A549 (cell line): ENCODE results near the gene DUSP10. TPM values are rescaled to one million over a fixed set of nuclear protein-coding genes. Genes with fewer than 3 reads are reported as not detected.

Experiments
- ATAC-seq, 2 experiments: fragments of 200-7000 bp in 1 of 2; fragments of >200 bp in 1 of 2; cut with Nextera tagmentation in 1 of 2; cut with Tn5 transposase in 1 of 2; 3 replicates each; pipeline versions ENCODE4 v1.8.0 to v1.9.1; 2018 to 2020; ENCODE audit warnings: mild to moderate bottlenecking in 1 of 2, moderate library complexity in 1 of 2
- CTCF ChIA-PET: fragments of 300-600 bp; sonication (Branson Sonifier 250); formaldehyde crosslinking; extraction: SDS; loops from one replicate; lab custom pipeline; 2021; ENCODE audit warnings: antibody characterized with exemption, inconsistent platforms; lab: Yijun Ruan, JAX
- POLR2A ChIA-PET: fragments of 350-600 bp; formaldehyde crosslinking; extraction: SDS; loops from one replicate; lab custom pipeline; 2021; ENCODE audit warnings: antibody characterized with exemption, inconsistent platforms; lab: Yijun Ruan, JAX
- DNase-seq, 2 experiments: peaks; one replicate each; pipeline versions ENCODE4 v3.0.0 to v3.0.0-alpha.2; 2011 to 2016; ENCODE audit warnings: low read depth in 1 of 2, low spot score in 1 of 2
- FAIRE-seq: peaks from 2 replicates; lab custom pipeline; 2011; peaks lifted over from hg19 to GRCh38; lab: Jason Lieb, UNC
- H3K27ac ChIP-seq, 2 experiments: fragments of >200 bp; sonication (Bioruptor Twin); formaldehyde crosslinking; 3 replicates each; pipeline ENCODE4 v1.5.1; 2016 to 2017
- H3K4me1 ChIP-seq: fragments of >200 bp; sonication (Bioruptor Twin); formaldehyde crosslinking; 3 replicates; pipeline ENCODE4 v1.6.1; 2016
- H3K4me2 ChIP-seq: fragments of >200 bp; sonication (Bioruptor Twin); formaldehyde crosslinking; 3 replicates; pipeline ENCODE4 v1.6.1; 2016
- H3K4me3 ChIP-seq: fragments of >200 bp; sonication (Bioruptor Twin); formaldehyde crosslinking; 3 replicates; pipeline ENCODE4 v1.5.1; 2016
- H3K9me3 ChIP-seq: fragments of >200 bp; sonication (Bioruptor Twin); formaldehyde crosslinking; 3 replicates; pipeline ENCODE4 v1.6.1; 2016
- ATOH8 ChIP-seq: fragments of 250-450 bp; sonication (Bioruptor Pico); IDR thresholded peaks from 2 replicates; pipeline ENCODE4 v1.5.0; 2020; ENCODE audit warnings: low read depth, mild to moderate bottlenecking, moderate library complexity
- BCL3 ChIP-seq: fragments of >200 bp; sonication (Bioruptor Twin); formaldehyde crosslinking; IDR thresholded peaks from 3 replicates; pipeline ENCODE4 v1.6.1; 2016
- CBX8 ChIP-seq: fragments of 200-600 bp; sonication (generic); IDR thresholded peaks from 2 replicates; pipeline ENCODE4 v1.6.1; 2016
- CHD2 ChIP-seq: fragments of 150-350 bp; IDR thresholded peaks from 2 replicates; pipeline ENCODE4 v1.6.1; 2014; ENCODE audit warnings: low read length; ENCODE audit not compliant: partially characterized antibody
- CHD4 ChIP-seq: fragments of 200-600 bp; sonication (generic); IDR thresholded peaks from 2 replicates; pipeline ENCODE4 v1.6.1; 2016; ENCODE audit warnings: antibody characterized with exemption, mild to moderate bottlenecking, borderline replicate concordance
- CTCF ChIP-seq: fragments of >200 bp; sonication (Bioruptor Twin); formaldehyde crosslinking; IDR thresholded peaks from 3 replicates; pipeline ENCODE4 v1.5.1; 2016
- FOSL2 ChIP-seq, 2 experiments: fragments of 450-650 bp in 1 of 2; fragments of >200 bp in 1 of 2; sonication (Bioruptor Twin) in 1 of 2; formaldehyde crosslinking; IDR thresholded peaks; 2 replicates each; pipeline versions ENCODE4 v1.5.0 to v1.6.1; 2016 to 2020; ENCODE audit warnings: mild to moderate bottlenecking in 1 of 2, moderate library complexity in 1 of 2
- JUNB ChIP-seq: fragments of >200 bp; sonication (Bioruptor Twin); formaldehyde crosslinking; IDR thresholded peaks from 2 replicates; pipeline ENCODE4 v1.6.1; 2016
- KDM5A ChIP-seq: fragments of 200-600 bp; sonication (generic); IDR thresholded peaks from 2 replicates; pipeline ENCODE4 v1.6.1; 2016; ENCODE audit warnings: antibody characterized with exemption, mild to moderate bottlenecking
- MAFK ChIP-seq: fragments of 450-650 bp; IDR thresholded peaks from 2 replicates; pipeline ENCODE4 v1.6.1; 2014; ENCODE audit not compliant: partially characterized antibody
- MAX ChIP-seq: IDR thresholded peaks from 2 replicates; pipeline ENCODE4 v1.6.1; 2012
- MYC ChIP-seq: IDR thresholded peaks from 2 replicates; pipeline ENCODE4 v1.6.1; 2012; ENCODE audit warnings: mild to moderate bottlenecking, inconsistent platforms, low read length, improper control_type of control experiment, borderline replicate concordance
- POLR2A ChIP-seq: IDR thresholded peaks from 2 replicates; pipeline ENCODE4 v1.6.1; 2012; ENCODE audit warnings: mild to moderate bottlenecking, low read length
- RFX5 ChIP-seq: fragments of 450-650 bp; IDR thresholded peaks from 2 replicates; pipeline ENCODE4 v1.7.1; 2014; ENCODE audit warnings: antibody characterized with exemption, mild to moderate bottlenecking, moderate library complexity
- SMC3 ChIP-seq: fragments of >200 bp; sonication (Bioruptor Twin); formaldehyde crosslinking; IDR thresholded peaks from 3 replicates; pipeline ENCODE4 v1.6.1; 2018; ENCODE audit warnings: inconsistent platforms
- SREBF2 ChIP-seq: fragments of 450-650 bp; IDR thresholded peaks from 2 replicates; pipeline ENCODE4 v1.6.1; 2014; ENCODE audit warnings: mild to moderate bottlenecking, moderate library complexity
- TFCP2L1 ChIP-seq: fragments of 250-450 bp; sonication (Bioruptor Pico); IDR thresholded peaks from 2 replicates; pipeline ENCODE4 v1.5.0; 2021; ENCODE audit warnings: mild to moderate bottlenecking
- USF2 ChIP-seq: fragments of 450-650 bp; IDR thresholded peaks from 2 replicates; pipeline ENCODE4 v1.6.1; 2014; ENCODE audit warnings: antibody characterized with exemption
- ZC3H11A ChIP-seq: fragments of 450-650 bp; IDR thresholded peaks from 2 replicates; pipeline ENCODE4 v1.6.1; 2014; ENCODE audit warnings: antibody characterized with exemption, mild to moderate bottlenecking
- ZFP36 ChIP-seq: fragments of 450-650 bp; IDR thresholded peaks from 2 replicates; pipeline ENCODE4 v1.6.1; 2014; ENCODE audit warnings: borderline replicate concordance; ENCODE audit not compliant: partially characterized antibody
- ZSCAN20 ChIP-seq: fragments of 250-450 bp; sonication (Bioruptor Pico); IDR thresholded peaks from 2 replicates; pipeline ENCODE4 v1.8.0; 2022; ENCODE audit warnings: mild to moderate bottlenecking, moderate library complexity
- WGBS: methylation state at CpG from one replicate; pipeline ENCODE4 v1.1.6; 2017; ENCODE audit errors: missing lambda C conversion rate; 5-methylcytosine and 5-hydroxymethylcytosine counted together
- polyA plus RNA-seq, 4 experiments: library from polyadenylated mRNA; depleted of rRNA in 3 of 4; stranded (reverse); fragments of >200 nt; fragmentation: RNase III in 1 of 4; extraction: RNeasy Plus Mini Kit Qiagen cat#74134 plus additional on column Dnase treatment in 1 of 4; gene quantifications; 2 replicates in 3 of 4; 3 replicates in 1 of 4; pipeline ENCODE4 v1.2.3, GENCODE V29; 2011 to 2017

DUSP10 gene
- polyA plus RNA-seq, 2 of the 4 experiments (the other 2 are of a cell fraction), result 4.8 to 5.2 TPM

DNA sequence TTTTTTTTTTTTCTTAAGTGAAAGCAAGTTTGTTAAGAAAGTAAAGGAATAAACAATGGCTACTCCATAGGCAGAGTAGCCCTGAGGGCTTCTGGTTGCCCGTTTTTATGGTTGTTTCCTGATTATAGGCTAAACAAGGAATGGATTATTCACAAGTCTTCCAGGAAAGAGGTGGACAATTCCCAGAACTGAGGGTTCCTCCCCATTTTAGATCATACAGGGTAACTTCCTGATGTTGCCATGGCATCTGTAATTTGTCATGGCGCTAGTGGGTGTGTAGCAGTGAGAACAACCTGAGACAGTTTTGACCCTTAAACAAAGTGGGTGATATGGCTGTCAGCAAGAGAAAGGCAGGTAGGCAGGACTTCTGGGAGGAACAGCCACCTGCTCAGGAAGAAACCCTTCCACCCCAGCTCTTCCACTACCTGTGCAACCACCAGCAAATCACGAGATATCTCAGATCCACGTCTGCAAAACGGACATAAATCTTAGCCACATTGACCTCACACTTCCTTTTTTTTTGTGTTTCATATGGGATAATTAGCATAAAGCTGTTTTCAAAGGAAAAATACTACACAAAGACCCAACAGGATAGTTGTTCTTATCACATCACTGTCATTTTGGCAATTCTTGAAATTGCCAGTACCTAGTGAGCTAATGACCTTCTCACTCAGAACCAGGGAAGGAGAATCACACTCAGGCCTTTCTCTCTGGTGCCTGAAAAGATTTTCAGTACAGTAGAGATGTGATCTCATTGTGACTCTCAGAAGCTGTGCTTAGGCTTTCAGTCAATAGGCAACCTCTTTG is 34.8 kb upstream of the DUSP10 start:
- CTCF ChIA-PET, result interaction anchor here (0.7 to 1.1 kb wide), 2 partner anchors 20 to 33 kb away, joined by 3 read pairs; no protein-coding TSS in a partner anchor

DNA sequence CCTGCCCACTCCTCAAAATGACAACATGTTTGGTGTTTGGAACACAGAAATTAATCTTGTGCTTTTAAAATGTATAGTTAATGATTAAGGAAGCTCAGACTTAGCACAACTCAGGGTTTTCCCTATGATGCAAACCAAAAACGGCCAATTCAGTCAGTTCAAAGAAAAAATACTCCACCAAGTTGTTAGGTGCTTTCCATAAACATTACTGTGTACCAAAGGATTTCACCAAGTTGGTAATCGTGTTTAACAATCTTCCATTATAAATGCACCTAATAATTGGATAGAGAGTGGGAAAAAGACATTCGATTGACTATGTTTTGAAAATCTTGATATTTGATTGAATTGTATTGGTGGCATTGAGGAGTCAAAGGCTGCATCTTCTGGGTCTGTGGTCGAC is 33.3 kb upstream of the DUSP10 start:
- Histone ChIP-seq H3K9me3 (no peaks in the 10 kb centered on the region), H3K4me2 (peak overlapping the region; percentile 19; the same call in 2 of the 3 replicates), H3K4me1 (peaks cover 11% of the 10 kb centered on the region; the same call in 2 of the 3 replicates), H3K4me3 (no peak overlapping the region), H3K27ac (no peak overlapping the region)
- POLR2A ChIA-PET, result no interaction called here
- DNase-seq (no peak), FAIRE-seq (no peak), ATAC-seq (no peak)
- 46% methylated on average over 4 of the region's 4 CpGs for WGBS
- no peak for TF ChIP-seq ZC3H11A
- no peak for TF ChIP-seq SREBF2
- TF ChIP-seq ZFP36, result no peak
- no peak for TF ChIP-seq BCL3
- no peak for TF ChIP-seq MAFK
- no peak for TF ChIP-seq CTCF
- no peak for TF ChIP-seq CHD2
- no peak for TF ChIP-seq MYC
- TF ChIP-seq KDM5A, result no peak
- no peak for TF ChIP-seq ATOH8 (CRISPR knock-in tag)
- no peak for TF ChIP-seq JUNB
- TF ChIP-seq CBX8, result no peak
- TF ChIP-seq ZSCAN20, result no peak
- TF ChIP-seq FOSL2 (IDR thresholded peaks at IDR 0.05), result no peak
- TF ChIP-seq FOSL2 (CRISPR knock-in tag; IDR thresholded peaks at IDR 0.05), result no peak
- TF ChIP-seq CHD4, result no peak
- no peak for TF ChIP-seq TFCP2L1 (CRISPR knock-in tag)
- no peak for TF ChIP-seq MAX
- TF ChIP-seq USF2, result no peak
- CTCF ChIA-PET, result interaction anchor here (1.1 to 1.9 kb wide), 2 partner anchors 21 to 32 kb away, joined by 3 to 5 read pairs; no protein-coding TSS in a partner anchor

More for the DNA sequence above, 34.8 kb upstream of the DUSP10 start:
- H3K4me2 ChIP-seq, result no peak overlapping the region
- ATAC-seq, result no peak
- no peaks in the 10 kb centered on the region for H3K9me3 ChIP-seq
- WGBS, result 64% methylated on average over 5 of the region's 5 CpGs
- peaks cover 11% of the 10 kb centered on the region; the same call in 2 of the 3 replicates for H3K4me1 ChIP-seq
- no peak for DNase-seq
- no peak for TF ChIP-seq RFX5
- no peak for TF ChIP-seq SMC3
- TF ChIP-seq POLR2A, result no peak
- no peak for TF ChIP-seq BCL3
- FAIRE-seq, result no peak
- POLR2A ChIA-PET, result no interaction called here
- no peak overlapping the region for H3K4me3 ChIP-seq
- H3K27ac ChIP-seq, result no peak overlapping the region
